Trophoblast cell (in vitro differentiated cells and primary cell): ENCODE results near the gene UCHL3.

ENCODE experiments used
- DNase-seq, 2 donors: peaks; one replicate each; pipeline ENCODE4 v3.0.0-alpha.2; 2016
- H2AFZ ChIP-seq: 2 replicates; pipeline ENCODE4 v1.6.1; 2013; ENCODE audit warnings: low read length, moderate library complexity, mild to moderate bottlenecking; ENCODE audit not compliant: insufficient read depth, poor library complexity
- H2AK5ac ChIP-seq: 2 replicates; pipeline ENCODE4 v1.6.1; 2013; ENCODE audit warnings: mild to moderate bottlenecking, low read length
- H2BK120ac ChIP-seq: 2 replicates; pipeline ENCODE4 v1.6.1; 2013; ENCODE audit warnings: low read length, mild to moderate bottlenecking, moderate library complexity; ENCODE audit not compliant: insufficient read depth, poor library complexity
- H2BK12ac ChIP-seq: 2 replicates; pipeline ENCODE4 v1.6.1; 2013; ENCODE audit warnings: mild to moderate bottlenecking, low read length, moderate library complexity
- H2BK5ac ChIP-seq: 2 replicates; pipeline ENCODE4 v1.6.1; 2013; ENCODE audit warnings: low read length, low read depth, moderate library complexity, mild to moderate bottlenecking; ENCODE audit not compliant: poor library complexity
- H3K14ac ChIP-seq: 2 replicates; pipeline ENCODE4 v1.6.1; 2013; ENCODE audit warnings: mild to moderate bottlenecking, low read length
- H3K18ac ChIP-seq: 2 replicates; pipeline ENCODE4 v1.6.1; 2013; ENCODE audit warnings: mild to moderate bottlenecking, low read length
- H3K23ac ChIP-seq: 2 replicates; pipeline ENCODE4 v1.6.1; 2013; ENCODE audit warnings: low read length
- H3K27ac ChIP-seq: 2 replicates; pipeline ENCODE4 v1.5.1; 2013; ENCODE audit warnings: low read depth, mild to moderate bottlenecking, inconsistent platforms, low read length, moderate library complexity
- H3K27me3 ChIP-seq: 2 replicates; pipeline ENCODE4 v1.6.1; 2013; ENCODE audit warnings: inconsistent platforms, mild to moderate bottlenecking, low read length, moderate library complexity; ENCODE audit not compliant: insufficient read depth
- H3K36me3 ChIP-seq, 2 experiments: 1 replicate in 1 of 2; 2 replicates in 1 of 2; pipeline ENCODE4 v1.6.1; 2013; ENCODE audit warnings: low read length in 2 of 2, mild to moderate bottlenecking in 2 of 2, moderate library complexity in 1 of 2; ENCODE audit not compliant: insufficient read depth in 2 of 2, control insufficient read depth in 1 of 2
- H3K4ac ChIP-seq: 2 replicates; pipeline ENCODE4 v1.6.1; 2013; ENCODE audit warnings: low read depth, mild to moderate bottlenecking, low read length, moderate library complexity
- H3K4me1 ChIP-seq, 2 experiments: 1 replicate in 1 of 2; 2 replicates in 1 of 2; pipeline ENCODE4 v1.6.1; 2013; ENCODE audit warnings: low read length in 2 of 2, mild to moderate bottlenecking in 2 of 2, moderate library complexity in 1 of 2; ENCODE audit not compliant: insufficient read depth in 2 of 2, control insufficient read depth in 1 of 2
- H3K4me2 ChIP-seq: 2 replicates; pipeline ENCODE4 v1.6.1; 2013; ENCODE audit warnings: inconsistent platforms, mild to moderate bottlenecking, low read length, moderate library complexity
- H3K4me3 ChIP-seq: 2 replicates; pipeline ENCODE4 v1.5.1; 2013; ENCODE audit warnings: mild to moderate bottlenecking, low read depth, low read length, inconsistent platforms
- H3K79me1 ChIP-seq: one replicate; pipeline ENCODE4 v1.6.1; 2013; ENCODE audit warnings: low read length
- H3K79me2 ChIP-seq: 2 replicates; pipeline ENCODE4 v1.6.1; 2013; ENCODE audit warnings: low read length, mild to moderate bottlenecking; ENCODE audit not compliant: control insufficient read depth, insufficient read depth, poor library complexity
- H3K9ac ChIP-seq: 2 replicates; pipeline ENCODE4 v1.6.1; 2013; ENCODE audit warnings: mild to moderate bottlenecking, low read length
- H3K9me3 ChIP-seq: 2 replicates; pipeline ENCODE4 v1.6.1; 2013; ENCODE audit warnings: low read depth, mild to moderate bottlenecking, control low read depth, inconsistent platforms, low read length; ENCODE audit not compliant: insufficient read depth
- H4K12ac ChIP-seq: 2 replicates; pipeline ENCODE4 v1.6.1; 2013; ENCODE audit warnings: low read depth, mild to moderate bottlenecking, low read length, moderate library complexity
- H4K8ac ChIP-seq: 2 replicates; pipeline ENCODE4 v1.6.1; 2013; ENCODE audit warnings: low read depth, mild to moderate bottlenecking, low read length, moderate library complexity
- H4K91ac ChIP-seq: one replicate; pipeline ENCODE4 v1.6.1; 2013; ENCODE audit warnings: low read depth, mild to moderate bottlenecking, low read length, moderate library complexity
- WGBS: extraction: QIAGEN DNeasy Blood & Tissue Kit; methylation state at CpG from one replicate; pipeline ENCODE4 v1.1.7; 2013; ENCODE audit warnings: missing lambda C conversion rate; ENCODE audit not compliant: insufficient read length, insufficient coverage; ENCODE audit errors: extremely low coverage; 5-methylcytosine and 5-hydroxymethylcytosine counted together

Gene UCHL3

GRCh38 chr13:75645141-75645540 lies 95.5 kb downstream of the UCHL3 start:
- H3K4ac ChIP-seq: no peak overlapping the region
- no CpG with 5 or more reads among the region's 3 CpGs for WGBS

DNA sequence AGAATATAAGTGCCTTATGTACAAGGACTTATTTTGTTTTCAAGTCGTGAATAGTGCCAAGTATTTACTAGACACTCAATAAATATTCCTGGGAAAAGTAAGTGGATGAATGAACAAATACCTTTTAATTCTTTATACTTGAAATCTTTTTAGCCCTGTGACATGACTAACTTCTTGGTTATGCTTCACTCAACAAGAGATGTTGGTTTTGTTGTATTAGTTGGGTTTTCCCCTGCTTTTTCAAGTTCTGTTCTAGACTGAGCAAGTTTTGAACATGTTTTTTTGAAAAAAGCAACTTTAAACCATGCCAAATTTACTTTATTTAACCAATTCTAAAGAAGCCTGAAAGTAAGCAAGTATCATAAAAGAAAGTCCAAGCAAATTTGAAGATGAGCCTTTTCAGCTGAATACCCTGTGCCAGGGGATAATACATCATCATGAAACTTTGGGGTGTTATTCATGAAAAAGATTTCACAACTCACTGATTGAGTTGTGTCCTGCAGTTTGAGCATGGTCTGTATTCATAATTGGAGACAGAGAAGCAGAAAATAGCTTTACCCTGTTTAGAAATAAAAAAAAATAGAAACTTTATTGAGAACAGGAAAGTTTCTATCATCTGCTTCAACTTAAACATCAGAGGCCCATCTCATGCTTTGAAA lies 97.7 kb downstream of the UCHL3 start:
- H2BK5ac ChIP-seq: no peak overlapping the region
- H2AFZ ChIP-seq: no peak overlapping the region
- no peaks in the 10 kb centered on the region for H3K36me3 ChIP-seq
- no peak overlapping the region for H3K4me2 ChIP-seq
- no peak for DNase-seq
- no peaks in the 10 kb centered on the region for H3K9me3 ChIP-seq
- no peak overlapping the region for H3K23ac ChIP-seq
- WGBS: no CpG with 5 or more reads among the region's 1 CpG
- H3K79me1 ChIP-seq: no peaks in the 10 kb centered on the region
- H2BK120ac ChIP-seq: no peak overlapping the region
- H3K4me3 ChIP-seq: no peak overlapping the region
- no peak overlapping the region for H3K4ac ChIP-seq
- no peak overlapping the region for H4K8ac ChIP-seq
- H3K9ac ChIP-seq: no peak overlapping the region
- H4K12ac ChIP-seq: no peak overlapping the region
- no peak overlapping the region for H3K14ac ChIP-seq
- H3K27me3 ChIP-seq: no peaks in the 10 kb centered on the region
- H3K27ac ChIP-seq: no peak overlapping the region
- H3K79me2 ChIP-seq: no peaks in the 10 kb centered on the region
- no peak overlapping the region for H2AK5ac ChIP-seq
- no peak overlapping the region for H2BK12ac ChIP-seq
- no peaks in the 10 kb centered on the region for H3K4me1 ChIP-seq
- H4K91ac ChIP-seq: no peak overlapping the region
- no peak overlapping the region for H3K18ac ChIP-seq

More at GRCh38 chr13:75645141-75645540, 95.5 kb downstream of the UCHL3 start:
- peaks cover 0 to 2% of the 10 kb centered on the region in 2 experiments for H3K36me3 ChIP-seq
- no peak overlapping the region for H3K18ac ChIP-seq
- no peak overlapping the region for H4K12ac ChIP-seq
- H3K79me1 ChIP-seq: no peaks in the 10 kb centered on the region
- H2BK12ac ChIP-seq: no peak overlapping the region
- H2AFZ ChIP-seq: no peak overlapping the region
- H3K27me3 ChIP-seq: no peaks in the 10 kb centered on the region
- H4K8ac ChIP-seq: no peak overlapping the region
- no peak overlapping the region for H3K27ac ChIP-seq
- H3K4me3 ChIP-seq: no peak overlapping the region
- no peak overlapping the region for H3K4me2 ChIP-seq
- no peak overlapping the region for H2AK5ac ChIP-seq
- no peaks in the 10 kb centered on the region for H3K4me1 ChIP-seq
- H2BK120ac ChIP-seq: no peak overlapping the region
- no peak overlapping the region for H3K9ac ChIP-seq
- no peak overlapping the region for H2BK5ac ChIP-seq
- H3K9me3 ChIP-seq: peaks cover 2% of the 10 kb centered on the region
- DNase-seq: peak in 1 of 2 donors; percentile 61
- no peaks in the 10 kb centered on the region for H3K79me2 ChIP-seq
- no peak overlapping the region for H4K91ac ChIP-seq
- no peak overlapping the region for H3K14ac ChIP-seq
- no peak overlapping the region for H3K23ac ChIP-seq

- no peaks in the 10 kb centered on the region for H3K9me3 ChIP-seq
- no peaks in the 10 kb centered on the region for H3K36me3 ChIP-seq
- H2BK12ac ChIP-seq: no peak overlapping the region
- H3K4ac ChIP-seq: no peak overlapping the region
- no peak for DNase-seq
- no peaks in the 10 kb centered on the region for H3K4me1 ChIP-seq
- no peaks in the 10 kb centered on the region for H3K27me3 ChIP-seq
- H3K4me2 ChIP-seq: no peak overlapping the region
- no peaks in the 10 kb centered on the region for H3K79me1 ChIP-seq
- no peak overlapping the region for H3K18ac ChIP-seq
- no peak overlapping the region for H4K91ac ChIP-seq
- no CpG with 5 or more reads among the region's 2 CpGs for WGBS
- no peak overlapping the region for H2AK5ac ChIP-seq
- H3K79me2 ChIP-seq: no peaks in the 10 kb centered on the region
- no peak overlapping the region for H2BK120ac ChIP-seq
- H2BK5ac ChIP-seq: no peak overlapping the region
- H3K9ac ChIP-seq: no peak overlapping the region
- no peak overlapping the region for H3K27ac ChIP-seq
- no peak overlapping the region for H2AFZ ChIP-seq
- H4K8ac ChIP-seq: no peak overlapping the region
- H4K12ac ChIP-seq: no peak overlapping the region
- no peak overlapping the region for H3K14ac ChIP-seq
- no peak overlapping the region for H3K23ac ChIP-seq
- H3K4me3 ChIP-seq: no peak overlapping the region
Observed at GRCh38 chr13:75648446-75648845, 98.9 kb downstream of the UCHL3 start.

DNA sequence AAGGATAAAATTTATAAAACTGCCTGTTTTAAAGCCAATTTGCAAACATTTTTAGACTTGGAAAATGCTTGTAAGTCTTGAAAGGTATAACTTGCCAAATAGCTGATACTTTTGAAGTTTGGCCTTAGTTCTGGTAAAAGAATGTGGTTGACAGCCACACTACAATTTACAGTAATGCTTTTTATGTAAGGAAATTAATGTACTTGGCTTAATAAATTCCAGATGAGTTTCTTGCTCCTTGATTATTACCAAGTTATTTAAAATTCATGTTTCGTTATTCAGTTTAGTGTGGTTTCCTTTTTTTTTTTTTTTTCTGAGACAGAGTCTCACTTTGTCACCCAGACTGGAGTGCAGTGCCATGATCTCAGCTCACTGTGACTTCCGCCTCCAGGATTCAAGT lies 101.4 kb downstream of the UCHL3 start:
- no peak overlapping the region for H3K9ac ChIP-seq
- H4K12ac ChIP-seq: no peak overlapping the region
- no peak overlapping the region for H3K27ac ChIP-seq
- H3K9me3 ChIP-seq: no peaks in the 10 kb centered on the region
- no peak overlapping the region for H2BK120ac ChIP-seq
- no peak overlapping the region for H2BK5ac ChIP-seq
- no peaks in the 10 kb centered on the region for H3K4me1 ChIP-seq
- H4K91ac ChIP-seq: no peak overlapping the region
- no peaks in the 10 kb centered on the region for H3K79me1 ChIP-seq
- H3K4me2 ChIP-seq: no peak overlapping the region
- H2AFZ ChIP-seq: no peak overlapping the region
- no peak for DNase-seq
- no peaks in the 10 kb centered on the region for H3K36me3 ChIP-seq
- no peak overlapping the region for H2BK12ac ChIP-seq
- H3K27me3 ChIP-seq: no peaks in the 10 kb centered on the region
- H3K18ac ChIP-seq: no peak overlapping the region
- no peak overlapping the region for H2AK5ac ChIP-seq
- no peak overlapping the region for H3K14ac ChIP-seq
- H4K8ac ChIP-seq: no peak overlapping the region
- H3K79me2 ChIP-seq: no peaks in the 10 kb centered on the region
- no peak overlapping the region for H3K23ac ChIP-seq
- H3K4ac ChIP-seq: no peak overlapping the region
- WGBS: no CpG with 5 or more reads among the region's 2 CpGs
- no peak overlapping the region for H3K4me3 ChIP-seq
